Measurements from ENCODE around the gene KCNMB2.
"Not testable (repeated sequence)": the region's sequence is repeated elsewhere in the genome, so short reads cannot be mapped to it uniquely, and the experiment has no call there.

KCNMB2 gene

DNA sequence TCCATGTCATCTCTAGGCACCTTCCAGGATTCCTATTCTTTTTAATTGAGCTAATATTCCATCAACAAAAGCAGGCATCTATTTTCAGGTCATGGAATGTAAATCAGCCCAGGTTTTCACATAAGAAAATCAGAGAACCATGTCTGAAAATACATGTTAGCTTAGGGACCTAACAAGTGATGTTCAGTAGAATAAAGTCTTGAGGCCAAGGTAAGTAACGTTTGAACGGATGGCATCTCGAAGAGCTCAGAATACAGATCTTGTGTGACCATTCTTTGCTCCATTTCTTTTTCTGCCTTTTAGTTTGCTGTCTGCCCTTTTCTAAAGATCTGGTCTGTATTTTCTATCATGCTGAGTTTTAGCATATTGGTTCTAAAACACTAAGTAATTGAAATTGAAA, 16.5 kb upstream of the KCNMB2 start:
- DNase-seq (ENCODE audit: low read depth in 2 of 2), result no peak

DNA sequence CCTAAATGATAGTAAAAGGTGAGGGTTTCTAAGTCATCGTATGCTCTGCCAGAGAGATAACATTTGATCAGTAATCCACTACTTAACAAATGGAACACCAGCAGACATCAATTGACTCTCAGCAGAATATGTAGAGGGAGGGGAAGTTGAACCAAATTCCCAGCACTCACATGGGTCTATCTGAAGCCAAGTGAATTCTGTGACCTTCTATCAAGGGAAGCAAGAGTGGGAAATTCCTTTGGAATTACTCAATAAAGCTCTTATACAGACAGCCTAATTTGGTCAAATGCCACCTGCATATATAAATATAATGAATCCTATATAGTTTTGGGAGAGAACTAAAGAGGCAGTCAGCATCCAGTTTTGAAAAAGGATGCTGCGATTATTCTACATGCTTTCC, 15.8 kb upstream of the KCNMB2 start:
- DNase-seq (ENCODE audit: low read depth in 2 of 2), result no peak

DNA sequence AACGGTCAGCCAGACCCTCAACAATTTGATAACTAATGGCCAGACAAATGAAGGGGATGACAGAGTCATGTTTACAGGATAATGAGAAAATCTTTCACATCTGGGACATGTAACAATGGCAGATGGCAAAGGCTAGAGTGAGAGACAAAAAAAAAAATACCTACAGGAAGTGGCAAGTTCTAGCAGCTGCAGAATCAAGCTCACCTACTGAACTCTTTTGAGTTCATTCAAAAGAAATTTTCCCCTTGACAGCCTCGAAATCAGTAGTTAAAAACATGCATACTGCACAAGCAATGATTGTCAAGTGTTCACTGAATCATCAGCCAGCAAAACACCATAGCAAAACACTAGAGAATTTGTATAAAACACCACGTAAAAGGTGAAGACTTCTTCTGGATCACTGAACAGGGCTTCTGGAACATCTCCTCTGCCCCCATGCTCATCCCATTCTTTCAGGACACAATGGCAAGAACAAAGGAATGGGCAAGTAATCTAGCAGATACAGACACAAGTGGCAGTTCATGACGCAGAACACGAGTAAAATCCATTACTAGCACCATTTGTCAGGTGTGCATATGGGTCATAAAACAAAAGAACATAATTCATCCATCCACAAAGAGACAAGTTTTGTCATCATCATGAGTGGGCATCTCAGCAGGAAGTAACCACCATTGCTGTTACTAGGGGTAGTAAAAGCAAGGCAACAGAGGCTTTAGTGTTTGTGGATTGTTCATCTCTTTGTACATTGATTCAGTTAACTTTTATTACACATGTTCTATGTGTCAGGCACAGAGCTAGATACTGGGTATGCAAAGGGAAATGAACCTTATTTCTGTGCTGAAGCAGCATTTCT, 13.8 kb upstream of the KCNMB2 start:
- no peak for DNase-seq (ENCODE audit: low read depth in 2 of 2)

DNA sequence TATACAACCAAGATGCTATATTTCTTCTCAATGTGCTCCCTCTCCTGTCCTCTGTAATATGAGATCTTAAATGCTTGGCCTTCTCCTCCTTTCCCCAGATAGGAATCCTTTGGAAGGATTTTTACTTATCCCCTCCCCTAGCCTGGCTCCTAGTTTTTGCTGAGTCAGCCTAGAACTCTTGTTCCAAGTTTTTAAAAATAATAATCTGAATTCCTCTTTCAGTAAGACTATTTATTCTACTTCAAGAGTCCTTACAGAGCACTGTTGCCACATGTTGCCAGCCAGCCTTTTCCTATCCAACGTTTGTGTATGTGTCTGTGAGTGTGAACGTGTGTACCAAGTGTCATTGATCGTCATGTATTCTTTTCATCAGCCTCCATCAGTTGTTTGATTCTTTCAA, 11.0 kb upstream of the KCNMB2 start:
- no peak for DNase-seq (ENCODE audit: low read depth in 2 of 2)

DNA sequence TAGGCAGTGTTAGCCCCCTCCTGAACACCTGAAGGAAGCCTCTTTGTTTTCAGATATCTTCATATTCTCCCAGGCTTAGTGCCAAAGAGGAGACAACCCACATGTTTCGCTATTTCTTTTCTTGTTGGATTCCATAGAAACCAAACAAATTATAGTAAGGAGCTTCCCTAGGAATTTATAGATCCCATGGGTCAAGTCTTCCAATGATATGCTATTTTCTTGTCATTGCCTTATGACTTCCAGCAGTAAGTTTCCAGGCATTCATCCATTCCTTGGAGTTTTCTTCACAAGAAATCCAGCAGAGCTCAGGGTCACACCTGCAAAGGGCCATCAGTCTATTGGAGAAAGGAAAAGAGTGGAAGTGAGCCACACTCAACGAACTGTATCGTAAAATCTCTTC, 9.9 kb upstream of the KCNMB2 start:
- DNase-seq (ENCODE audit: low read depth in 2 of 2), result no peak

DNA sequence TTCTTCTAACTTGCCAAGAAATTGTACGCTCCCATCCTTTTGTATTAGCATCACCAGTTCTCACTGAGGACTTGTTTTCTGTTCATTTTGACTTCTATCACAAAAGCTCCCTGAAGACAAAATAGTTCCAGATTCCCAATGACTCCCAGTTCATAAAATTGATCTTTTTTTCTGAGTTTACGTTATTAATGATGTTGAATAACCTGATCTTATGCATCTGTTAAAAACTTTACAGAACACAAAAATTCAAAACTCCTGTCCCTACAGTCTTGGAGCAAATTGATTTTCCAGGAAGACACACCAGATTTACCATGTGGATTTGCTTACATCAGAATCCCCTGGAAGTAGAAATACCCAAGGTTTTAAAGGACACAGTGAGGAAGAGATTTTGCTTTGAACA, 8.3 kb upstream of the KCNMB2 start:
- DNase-seq (ENCODE audit: low read depth in 2 of 2), result no peak

DNA sequence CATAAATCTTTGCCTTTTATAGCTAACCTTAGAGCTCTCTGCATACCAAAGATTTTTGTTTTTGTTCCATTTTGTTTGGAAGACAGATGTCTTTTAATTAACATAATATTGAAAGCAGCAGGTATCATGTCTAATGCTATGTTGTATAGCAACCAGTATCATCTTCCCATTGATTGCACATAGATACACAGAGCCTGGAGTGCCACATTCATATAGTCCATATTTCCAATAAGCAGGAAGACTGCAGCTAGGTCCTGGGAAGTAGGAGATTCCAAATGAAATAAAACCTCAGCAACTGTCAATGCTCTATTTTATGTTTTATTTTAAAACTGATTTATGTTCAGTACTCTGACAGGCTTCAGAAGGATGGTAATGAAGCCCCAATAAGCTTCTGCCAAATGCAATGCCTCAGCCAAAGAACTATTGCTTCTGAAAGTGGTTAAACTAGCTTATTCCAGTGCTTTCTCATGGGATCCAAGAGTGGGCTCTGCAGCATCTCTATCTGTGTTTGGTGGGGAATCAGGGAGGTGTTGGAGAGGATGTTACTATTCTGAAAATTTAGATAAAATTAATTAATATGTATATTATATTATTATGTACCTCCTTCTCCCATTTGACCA, 6.5 kb upstream of the KCNMB2 start:
- no peak for DNase-seq (ENCODE audit: low read depth in 2 of 2)

DNA sequence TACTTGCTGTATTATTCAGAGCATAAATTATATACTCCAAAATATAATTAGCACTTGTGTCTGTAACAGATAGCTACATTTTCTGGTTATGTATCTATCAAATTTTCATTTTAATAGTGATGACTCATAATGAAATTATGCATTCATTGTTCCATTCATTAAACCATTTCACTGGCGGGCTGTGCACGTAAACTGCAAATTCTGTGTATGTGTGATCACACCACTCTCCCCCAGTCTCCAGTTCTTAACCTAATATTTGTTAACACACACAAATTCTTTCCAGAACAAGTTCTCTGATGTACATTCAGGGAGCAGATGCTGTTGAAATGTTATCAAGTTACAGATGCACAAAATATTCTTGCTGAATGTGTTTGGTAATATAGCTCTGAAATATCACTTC, 3.8 kb upstream of the KCNMB2 start:
- DNase-seq (ENCODE audit: low read depth in 2 of 2), result no peak

DNA sequence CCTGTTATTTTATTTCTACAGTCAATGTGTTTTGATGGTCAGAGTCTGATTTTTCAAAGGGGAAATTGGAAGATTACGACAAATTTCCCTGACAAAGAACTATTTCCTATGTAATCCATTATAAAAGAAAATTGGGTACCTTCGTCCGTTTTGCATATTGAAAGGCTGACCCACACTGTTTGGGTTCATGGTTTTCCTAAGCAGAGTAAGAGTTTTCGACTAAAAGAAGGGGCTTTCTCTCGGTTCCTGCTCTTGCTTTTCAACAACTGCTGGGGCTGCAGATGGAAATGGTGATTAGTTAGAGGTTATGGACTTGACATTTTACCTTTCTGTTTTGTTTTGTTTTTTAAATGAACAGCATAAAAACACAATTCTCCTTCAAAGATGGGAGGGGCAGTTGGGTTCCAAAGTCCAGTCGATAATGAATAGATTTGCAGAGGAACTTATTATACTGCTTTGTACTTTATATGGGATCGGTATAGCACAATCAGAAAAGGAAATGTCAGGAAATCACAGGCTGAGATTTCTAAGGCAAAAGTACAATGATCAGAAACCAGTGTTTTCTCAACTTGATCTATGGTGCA, 978 bp downstream of the KCNMB2 start:
- DNase-seq (ENCODE audit: low read depth in 2 of 2), result no peak

DNA sequence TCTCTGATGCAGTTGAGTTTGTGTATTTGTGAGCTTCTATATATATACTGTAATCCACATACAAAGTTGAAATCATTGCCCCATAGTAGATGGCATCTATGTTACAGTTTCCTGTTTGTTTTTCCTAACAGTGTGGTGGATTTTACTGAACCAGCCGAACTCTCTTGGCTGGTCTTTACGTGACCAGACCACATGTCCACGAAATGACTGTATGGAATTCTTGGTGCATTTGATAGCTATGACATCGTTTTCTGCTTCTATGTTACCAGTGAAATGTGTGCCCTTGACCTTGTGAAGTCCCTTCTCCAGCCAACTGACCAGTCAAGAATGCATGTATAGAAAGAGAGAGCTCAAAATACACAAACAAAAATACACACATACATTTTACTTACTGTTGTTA, 1.8 kb downstream of the KCNMB2 start:
- no peak for DNase-seq (ENCODE audit: low read depth in 2 of 2)

DNA sequence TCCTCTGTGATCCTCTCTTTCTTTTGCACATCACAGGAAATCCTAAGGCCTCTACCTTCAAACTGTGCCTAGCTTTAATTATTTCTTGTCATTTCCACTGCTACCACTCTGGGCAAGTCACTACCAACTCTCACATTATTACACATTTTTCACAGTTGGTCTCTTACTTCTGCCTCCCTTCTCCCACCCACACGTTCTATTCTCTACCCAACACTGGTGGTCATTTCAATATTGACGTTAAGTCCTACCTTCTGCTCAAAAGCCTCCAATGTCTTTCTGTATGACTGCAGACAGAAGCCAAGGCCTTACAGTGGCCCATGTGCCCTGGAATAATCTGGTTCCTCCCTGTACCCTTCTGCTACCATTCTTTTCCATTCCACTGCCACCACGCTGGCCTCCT, 3.9 kb downstream of the KCNMB2 start:
- no peak for DNase-seq (ENCODE audit: low read depth in 2 of 2)

DNA sequence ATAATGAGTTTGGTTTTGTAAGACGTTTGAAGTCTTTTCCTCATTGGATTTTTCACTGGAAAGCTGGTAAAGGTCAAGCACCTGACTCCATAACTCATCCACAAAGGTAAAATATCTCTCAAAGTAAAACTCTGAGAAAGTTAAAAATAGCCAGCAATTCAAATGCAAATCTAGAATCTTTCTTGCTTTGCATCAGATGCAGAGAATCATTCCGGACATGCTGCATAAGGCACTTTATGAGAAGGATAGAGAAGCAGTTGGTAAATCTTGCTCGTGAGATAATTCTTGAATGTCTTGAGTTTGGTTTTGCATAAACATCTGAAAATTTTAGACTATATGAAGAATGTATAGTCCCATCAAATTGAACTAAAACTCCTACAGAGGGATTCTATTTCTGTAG, 9.1 kb downstream of the KCNMB2 start:
- no peak for DNase-seq (ENCODE audit: low read depth in 2 of 2)

DNA sequence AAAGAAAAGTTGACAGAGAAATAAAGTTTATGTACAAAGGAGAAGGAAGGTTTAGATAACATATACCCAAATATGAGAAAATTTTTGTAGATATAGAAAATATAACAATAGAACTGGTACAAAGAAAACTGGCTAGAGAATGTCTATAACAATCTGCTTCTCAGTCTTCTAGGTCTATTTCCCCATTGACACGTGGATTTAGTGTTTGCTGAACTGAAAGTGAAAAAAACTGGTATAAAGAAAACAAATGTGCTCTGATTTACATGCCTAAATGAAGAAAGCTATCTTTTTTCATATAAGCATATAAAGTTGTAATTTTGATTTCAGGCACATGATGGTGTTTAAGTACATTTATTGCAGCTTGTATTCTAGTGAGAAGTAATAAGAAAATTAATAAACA, 9.8 kb downstream of the KCNMB2 start:
- DNase-seq (ENCODE audit: low read depth in 2 of 2), result no peak

DNA sequence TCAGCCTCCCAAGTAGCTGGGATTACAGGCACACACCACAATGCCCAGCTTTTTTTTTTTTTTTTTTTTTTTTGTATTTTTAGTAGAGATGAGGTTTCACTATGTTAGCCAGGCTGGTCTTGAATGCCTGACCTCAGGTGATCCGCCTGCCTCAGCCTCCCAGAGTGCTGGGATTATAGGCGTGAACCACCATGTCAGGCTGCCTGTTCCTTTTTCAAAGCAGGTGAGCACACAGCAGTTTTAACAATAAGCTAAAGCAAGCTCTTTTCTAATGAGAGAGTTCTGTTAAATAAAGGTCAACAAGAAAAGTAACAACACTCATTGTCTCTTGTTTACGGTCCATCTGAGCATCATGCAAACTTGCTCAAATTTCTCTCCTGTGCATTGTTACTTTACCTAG, 13.2 kb downstream of the KCNMB2 start:
- not testable (repeated sequence) for DNase-seq (ENCODE audit: low read depth in 2 of 2)

DNA sequence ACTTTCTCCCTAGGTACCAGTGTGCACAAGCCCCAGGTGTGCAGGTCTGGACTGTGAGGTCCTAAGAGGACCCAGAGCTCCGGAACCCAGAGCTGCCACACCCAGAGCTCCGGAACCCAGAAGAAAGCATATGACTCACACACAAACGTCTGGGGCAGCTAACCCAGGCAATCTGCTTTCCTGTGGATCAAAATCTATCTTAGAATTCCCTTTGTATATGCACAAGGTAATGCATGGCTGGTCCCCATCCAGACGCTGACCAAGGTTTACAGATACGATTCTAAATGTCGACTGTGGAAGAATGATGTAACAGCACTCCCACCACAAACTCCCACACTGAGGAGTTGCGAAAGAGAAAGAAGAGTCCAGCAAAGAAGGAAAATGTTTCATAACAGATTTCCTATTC, 15.7 kb downstream of the KCNMB2 start:
- DNase-seq (ENCODE audit: low read depth in 2 of 2), result no peak

DNA sequence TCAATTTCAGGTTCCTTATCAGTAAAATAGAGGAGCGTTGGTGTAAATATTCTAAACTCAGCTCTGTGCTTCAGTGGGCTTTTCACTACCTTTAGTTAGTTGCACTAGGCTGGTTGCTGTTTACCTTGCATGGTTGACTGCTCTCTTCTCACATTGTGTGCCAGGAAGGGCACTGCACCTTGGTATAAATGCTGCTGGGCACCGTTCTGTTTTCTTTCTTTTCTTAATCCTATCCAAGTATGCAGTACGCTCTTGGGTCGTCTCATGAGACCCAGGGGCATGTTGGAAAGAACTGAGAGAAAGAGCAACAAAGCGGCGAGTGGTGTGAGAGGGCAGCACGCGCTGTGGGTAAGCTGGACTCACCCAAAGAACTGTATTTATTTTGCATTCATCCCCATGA, 22.4 kb downstream of the KCNMB2 start:
- no peak for DNase-seq (ENCODE audit: low read depth in 2 of 2)

DNA sequence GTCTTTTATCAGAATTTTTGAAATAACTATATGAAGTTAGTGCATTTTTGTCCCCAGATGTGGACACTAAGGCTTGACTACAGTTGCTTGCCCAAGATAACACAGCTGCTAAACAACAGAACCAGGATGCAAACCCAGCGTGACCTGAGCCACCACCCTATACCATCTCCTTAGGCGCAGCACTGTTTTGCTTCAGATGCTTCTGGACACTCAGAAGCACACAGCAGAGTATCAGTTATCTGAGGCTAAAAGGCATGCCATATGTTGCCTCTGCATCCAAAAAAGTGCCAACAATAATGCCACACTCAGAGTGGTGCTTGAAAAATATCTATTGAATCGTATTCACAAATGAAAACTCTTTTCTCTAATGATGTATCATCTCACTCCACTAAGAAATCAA, 24.5 kb downstream of the KCNMB2 start:
- DNase-seq (ENCODE audit: low read depth in 2 of 2), result no peak

DNA sequence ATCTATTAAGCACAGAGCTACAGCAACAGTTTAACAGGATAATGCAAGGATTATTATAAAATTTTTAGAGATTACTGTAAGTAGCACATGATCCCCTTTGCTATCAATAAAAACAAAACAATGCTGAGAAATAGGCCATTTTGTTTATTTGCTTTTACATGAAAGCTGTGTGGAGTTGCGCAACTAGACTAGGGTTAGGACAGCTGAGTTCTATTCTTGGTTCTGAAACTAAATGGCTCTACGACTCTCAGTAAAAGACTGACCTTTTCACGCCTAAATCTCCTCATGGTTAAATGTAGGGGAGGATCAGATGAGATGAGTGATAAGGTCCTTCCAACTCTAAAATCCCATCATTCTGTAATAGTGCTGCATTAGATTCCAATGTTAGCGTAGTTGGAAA, 25.0 kb downstream of the KCNMB2 start:
- no peak for DNase-seq (ENCODE audit: low read depth in 2 of 2)

DNA sequence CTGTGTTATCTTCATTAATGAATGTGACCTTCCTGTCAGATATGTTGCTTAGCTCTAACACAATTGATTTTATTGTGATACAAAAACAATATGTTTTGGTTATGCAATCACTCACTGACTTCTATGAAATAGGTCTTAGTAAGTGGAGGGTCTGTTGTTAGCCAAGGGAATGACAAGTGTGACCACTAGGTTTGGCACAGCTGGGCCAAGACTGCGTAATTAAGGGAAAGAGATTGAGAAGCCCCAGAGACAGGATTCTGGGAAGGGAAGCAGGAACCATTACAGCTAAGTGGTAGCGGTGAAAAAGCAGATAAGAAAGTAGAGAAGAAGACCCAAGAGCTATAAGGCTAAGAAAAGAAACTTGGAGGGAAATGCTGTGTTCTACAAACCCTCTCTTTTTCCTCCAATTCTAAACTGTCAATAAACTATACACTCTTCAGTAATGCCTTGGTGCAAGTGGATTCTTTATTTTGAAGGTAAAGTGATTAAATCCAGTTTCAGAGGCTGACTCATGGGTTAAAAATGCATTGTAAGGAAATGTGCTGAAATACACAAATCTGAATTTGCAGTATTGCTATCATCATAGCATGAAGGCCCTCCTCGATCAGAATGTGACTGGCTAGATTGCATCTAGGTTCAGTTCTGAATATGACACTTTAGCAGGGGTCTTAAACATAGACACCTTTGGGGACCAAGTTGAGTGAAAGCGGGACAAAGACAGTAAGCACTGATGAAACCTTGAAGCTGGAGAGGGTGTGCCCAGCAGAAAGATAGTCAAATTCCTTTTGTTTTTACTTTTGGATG, 26.1 kb downstream of the KCNMB2 start:
- DNase-seq (ENCODE audit: low read depth in 2 of 2), result no peak

DNA sequence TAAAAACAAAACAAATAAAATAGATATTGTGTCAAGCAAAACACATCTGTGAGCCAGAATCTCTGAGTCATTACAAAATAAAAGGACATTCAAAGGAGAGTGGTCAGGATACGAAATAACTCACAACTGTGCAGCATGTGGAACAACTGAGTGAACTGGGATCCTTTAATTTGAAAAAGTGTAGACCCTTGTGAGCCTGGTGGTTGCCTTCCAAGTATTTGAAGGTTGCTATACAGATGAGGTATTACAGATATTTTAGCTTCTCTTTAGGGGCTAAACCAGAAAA, 26.7 kb downstream of the KCNMB2 start:
- DNase-seq (ENCODE audit: low read depth in 2 of 2), result no peak

DNA sequence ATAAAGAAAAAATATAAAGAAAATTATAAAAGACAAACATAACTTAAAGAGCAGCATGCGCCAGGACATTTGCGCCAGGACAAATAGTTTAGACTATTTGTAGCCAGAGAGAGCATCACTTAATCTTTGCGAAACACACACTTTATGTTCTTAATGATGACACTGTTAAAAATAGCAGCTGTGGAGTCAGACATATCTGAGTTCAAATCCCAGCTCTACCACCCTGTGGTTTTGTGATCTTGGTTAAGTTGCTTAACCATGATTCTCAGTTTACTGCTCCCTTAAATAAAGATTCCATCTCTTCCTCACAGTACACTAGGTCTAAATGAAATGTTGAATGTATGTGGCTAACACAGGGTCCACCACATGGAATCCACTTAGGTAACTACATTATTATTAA, 31.4 kb downstream of the KCNMB2 start:
- DNase-seq (ENCODE audit: low read depth in 2 of 2), result no peak

DNA sequence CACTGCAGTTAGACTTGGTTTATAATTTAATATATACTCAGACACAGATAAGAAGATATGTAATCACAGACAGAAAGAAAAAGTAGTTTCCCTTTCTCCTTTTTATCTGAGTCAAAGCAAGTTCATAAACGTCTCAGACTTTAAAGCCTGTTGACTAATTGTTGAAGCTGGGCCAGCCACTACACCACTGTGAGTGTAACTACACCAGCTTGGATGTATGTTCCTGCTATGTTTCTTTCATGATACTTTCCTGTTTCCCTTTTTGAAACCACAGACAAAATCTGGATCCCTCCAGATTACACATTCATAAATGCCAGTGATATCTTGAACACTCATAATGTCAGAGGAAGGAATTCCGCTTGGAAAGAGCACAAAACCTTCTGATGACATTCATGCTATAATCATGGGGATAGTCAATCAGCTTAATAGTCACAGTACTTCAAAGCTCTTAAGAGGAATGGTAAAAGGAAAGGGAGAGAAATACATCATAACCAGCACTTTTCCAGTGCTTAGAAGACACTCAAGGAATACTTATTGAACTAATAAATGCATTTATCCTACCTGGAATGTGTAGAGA, 32.0 kb downstream of the KCNMB2 start:
- DNase-seq (ENCODE audit: low read depth in 2 of 2), result no peak

Data from stimulated activated CD4-positive, alpha-beta T cell treated with anti-CD3 and anti-CD28 coated beads, Interleukin-15, amount 100 ng/mL, for 48 hours (primary cell).